Stimulated activated CD4-positive, alpha-beta T cell treated with anti-CD3 and anti-CD28 coated beads, TNF-alpha, amount 100 ng/mL, for 1 hour (primary cell): ENCODE data around the gene SLC2A4.

ENCODE experiments used
- DNase-seq, 3 donors: peaks; one replicate each; pipeline ENCODE4 v3.0.0-alpha.2; 2020; ENCODE audit warnings: low read depth in 3 of 3, low spot score in 1 of 3

SLC2A4 gene

DNA sequence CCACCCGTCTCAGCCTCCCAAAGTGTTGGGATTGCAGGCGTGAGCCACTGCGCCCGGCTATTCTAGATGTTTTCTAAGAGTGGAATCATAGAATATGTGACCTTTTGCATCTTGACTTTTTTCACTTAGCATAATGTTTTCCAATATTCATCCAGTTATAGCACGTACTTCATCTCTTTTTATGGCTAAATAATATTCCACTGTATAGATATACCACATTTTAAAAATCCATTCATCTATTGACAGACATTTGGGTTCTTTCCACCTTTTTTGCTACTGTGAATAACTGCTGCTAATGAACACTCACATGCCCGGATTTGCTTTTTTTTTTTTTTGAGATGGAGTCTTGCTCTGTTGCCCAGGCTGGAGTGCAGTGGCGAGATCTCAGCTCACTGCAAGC is 22.7 kb downstream of the SLC2A4 start:
- DNase-seq: no peak

DNA sequence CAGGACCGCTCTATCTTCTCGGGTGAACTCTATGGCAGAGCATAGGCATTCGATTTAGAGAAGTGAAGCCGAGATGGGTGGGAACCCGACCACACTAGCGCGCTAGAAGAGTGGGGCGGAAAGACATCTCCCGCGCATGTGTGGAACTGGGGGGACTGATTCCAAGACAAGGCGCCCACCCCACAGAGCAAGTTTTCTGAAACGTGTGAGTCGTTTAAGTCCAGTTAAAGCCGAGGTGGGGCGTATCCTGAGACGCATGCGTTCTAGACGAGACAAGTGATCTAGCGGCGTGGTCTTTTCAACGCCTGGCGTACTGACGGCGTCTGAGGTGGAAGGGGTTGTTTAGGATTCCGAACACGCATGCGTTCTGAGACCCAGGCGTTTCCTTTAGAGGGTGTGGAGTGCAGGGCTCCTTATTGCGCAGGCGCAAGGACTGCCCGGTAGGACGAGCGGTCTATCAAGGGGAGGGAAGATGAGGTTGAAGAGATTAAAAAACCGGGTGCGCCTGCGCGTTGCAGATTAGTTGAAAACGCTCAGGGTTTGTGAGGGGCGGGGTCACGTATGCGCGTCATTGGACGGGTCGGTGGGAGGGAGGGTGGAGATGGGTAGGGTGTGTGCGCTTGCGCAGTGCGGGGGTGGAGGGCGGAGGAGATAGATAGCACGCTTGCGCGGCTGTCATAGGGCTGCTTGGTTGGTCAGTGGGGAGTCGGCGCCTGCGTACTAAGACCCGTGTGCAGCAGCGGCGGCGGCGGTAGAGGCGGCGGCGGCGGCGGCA is 25.6 kb downstream of the SLC2A4 start, which contains the start of gene EIF5A:
Gene EIF5A, plus strand, starts transcription at position 718 of the 775 bp plus-strand sequence. CDS start 2,008 bp downstream, outside the sequence.
- peak; percentile 100 for DNase-seq

DNA sequence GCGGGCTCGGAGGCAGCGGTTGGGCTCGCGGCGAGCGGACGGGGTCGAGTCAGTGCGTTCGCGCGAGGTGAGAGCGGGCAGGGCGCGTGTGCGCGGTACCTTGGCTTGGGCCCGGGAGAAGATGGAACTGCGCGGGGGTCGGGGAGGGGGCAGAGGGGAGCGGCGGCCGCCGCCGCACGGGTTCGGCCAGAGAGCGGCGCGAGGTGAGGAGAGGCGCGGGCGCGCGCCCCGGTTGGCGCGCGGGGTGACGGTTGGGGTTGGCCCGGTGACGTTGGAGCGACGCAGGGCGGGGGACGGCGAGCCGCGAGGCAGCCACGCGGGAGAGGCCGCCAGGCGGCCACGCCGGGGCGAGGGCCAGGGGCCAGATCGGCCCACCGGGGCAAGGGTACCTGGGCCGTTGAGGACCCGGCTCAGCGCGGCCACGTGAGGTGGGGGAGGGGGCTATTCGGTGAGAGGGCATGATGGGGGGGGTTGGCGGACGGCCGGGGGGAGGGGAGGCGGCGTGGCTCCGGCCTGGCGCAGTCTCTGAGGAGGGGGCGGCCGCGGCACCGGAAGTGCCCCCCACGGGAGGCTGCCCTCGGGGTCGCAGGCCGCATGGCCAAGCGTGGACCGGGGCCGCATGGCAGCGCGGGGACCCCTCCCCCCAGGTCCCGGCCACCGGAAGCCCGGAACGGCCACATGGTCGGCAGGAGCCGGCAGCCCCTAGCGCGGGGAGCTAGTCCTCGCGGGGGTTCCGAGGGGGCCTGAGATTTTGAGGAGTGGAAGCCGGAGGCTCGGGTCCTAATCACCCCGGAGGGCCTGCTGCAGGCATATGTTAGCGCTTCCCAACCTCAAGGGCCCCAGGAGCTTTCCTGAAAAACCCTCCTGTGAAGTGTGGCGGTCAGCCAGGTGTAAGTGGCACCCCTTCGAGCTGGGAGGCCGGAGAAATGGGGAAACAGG is 26.4 kb downstream of the SLC2A4 start:
- DNase-seq: no peak

DNA sequence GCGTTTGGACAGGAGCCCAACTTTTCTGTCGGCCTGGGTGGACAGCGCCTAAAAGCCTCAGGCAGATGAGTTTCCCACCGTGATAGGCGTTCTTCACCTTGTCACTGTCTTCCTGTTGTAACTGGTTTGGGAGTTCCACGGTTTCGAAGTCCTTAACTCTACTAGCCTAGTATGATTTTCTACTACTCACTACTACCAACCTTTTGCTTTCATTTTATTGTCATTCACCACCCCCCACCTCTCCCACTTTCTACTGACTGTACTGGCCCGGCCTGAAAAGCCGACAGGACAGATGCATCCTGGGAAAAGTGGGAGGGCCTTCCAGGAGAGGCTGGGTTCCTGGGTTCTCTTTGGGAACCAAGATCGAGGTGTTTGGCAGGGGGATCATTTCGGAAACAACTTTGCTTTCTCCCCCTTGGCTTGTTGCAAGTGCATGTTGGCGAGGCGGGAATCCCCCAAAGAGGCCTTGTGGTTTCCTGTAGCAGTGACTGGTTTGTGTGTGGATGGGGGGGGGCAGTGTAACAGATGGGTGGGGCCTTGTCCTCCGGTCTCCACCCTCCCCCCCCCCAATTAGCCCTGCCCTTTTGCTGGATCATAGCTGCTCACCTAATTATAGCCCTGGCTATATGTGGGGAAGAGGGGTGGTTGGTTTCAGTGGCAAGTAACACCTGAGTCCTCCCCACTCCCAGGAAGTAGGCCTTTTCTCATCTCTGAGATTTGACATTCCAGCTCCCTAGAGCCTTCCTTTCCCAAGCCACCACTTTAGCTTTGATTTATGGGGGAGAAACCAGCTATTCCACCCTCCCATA is 27.3 kb downstream of the SLC2A4 start:
- DNase-seq: peak; percentile 64 to 77 (median 71)

DNA sequence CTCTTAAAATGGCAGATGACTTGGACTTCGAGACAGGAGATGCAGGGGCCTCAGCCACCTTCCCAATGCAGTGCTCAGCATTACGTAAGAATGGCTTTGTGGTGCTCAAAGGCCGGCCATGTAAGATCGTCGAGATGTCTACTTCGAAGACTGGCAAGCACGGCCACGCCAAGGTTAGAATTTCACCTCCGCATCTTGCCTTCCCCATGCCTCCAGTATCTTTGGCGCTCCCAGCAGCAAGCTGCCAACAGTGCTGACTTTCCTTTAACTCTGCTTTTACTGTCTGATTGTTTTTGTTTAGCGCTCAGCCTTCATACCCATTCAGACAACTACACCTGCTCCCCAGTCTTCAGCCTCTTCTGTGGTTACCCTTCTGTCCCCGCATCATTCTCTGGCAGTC is 28.1 kb downstream of the SLC2A4 start:
- no peak for DNase-seq

DNA sequence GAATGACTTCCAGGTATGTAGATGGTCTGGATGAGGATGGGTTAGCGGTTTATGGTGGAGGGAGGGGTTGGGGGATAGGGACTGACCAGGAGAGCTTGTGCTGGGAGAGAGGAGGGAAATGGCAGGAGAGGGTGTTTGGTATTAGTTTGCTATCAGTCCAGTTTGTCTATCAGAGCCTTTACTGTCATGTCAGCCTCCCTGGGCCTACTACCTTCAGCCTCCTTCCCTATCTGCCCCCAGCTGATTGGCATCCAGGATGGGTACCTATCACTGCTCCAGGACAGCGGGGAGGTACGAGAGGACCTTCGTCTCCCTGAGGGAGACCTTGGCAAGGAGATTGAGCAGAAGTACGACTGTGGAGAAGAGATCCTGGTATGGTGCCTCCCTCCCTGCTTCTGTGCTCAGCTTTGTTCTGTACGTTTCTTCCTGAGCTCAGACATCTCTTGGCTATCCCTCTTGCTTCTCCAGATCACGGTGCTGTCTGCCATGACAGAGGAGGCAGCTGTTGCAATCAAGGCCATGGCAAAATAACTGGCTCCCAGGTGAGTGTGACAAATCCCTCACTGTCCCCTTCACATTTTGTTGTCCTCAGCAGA is 29.7 kb downstream of the SLC2A4 start:
- DNase-seq: no peak

DNA sequence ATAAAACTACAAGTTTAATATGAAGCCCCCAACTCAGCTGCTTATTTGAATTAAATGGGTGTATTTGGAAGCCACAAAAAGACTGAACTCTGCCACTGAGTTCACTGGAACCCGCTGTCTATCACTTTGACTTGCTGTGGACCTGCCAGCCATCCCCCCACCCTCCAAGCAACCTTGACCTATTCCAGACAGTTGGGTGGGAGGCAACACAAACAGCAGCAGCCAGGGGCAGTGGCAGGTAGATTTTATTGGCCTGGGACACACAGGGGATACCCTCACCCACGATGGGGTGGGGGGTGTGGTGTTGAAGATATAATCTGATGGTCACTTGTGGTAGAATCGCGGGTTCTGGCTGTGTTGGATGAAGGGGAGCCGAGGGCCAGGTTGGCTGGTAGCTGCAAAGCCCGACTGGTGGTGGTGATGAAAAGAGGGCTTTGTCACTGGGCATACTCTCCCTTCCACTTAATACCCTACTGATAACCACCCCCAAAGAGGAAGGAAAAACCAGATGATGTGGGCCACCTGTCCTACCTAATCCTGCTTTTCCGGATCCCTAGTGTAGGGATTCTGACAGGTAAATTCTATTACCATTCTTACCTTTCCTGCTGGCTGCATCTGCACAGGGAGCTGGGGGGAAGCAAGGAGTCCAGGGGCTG is 31.0 kb downstream of the SLC2A4 start:
- no peak for DNase-seq

DNA sequence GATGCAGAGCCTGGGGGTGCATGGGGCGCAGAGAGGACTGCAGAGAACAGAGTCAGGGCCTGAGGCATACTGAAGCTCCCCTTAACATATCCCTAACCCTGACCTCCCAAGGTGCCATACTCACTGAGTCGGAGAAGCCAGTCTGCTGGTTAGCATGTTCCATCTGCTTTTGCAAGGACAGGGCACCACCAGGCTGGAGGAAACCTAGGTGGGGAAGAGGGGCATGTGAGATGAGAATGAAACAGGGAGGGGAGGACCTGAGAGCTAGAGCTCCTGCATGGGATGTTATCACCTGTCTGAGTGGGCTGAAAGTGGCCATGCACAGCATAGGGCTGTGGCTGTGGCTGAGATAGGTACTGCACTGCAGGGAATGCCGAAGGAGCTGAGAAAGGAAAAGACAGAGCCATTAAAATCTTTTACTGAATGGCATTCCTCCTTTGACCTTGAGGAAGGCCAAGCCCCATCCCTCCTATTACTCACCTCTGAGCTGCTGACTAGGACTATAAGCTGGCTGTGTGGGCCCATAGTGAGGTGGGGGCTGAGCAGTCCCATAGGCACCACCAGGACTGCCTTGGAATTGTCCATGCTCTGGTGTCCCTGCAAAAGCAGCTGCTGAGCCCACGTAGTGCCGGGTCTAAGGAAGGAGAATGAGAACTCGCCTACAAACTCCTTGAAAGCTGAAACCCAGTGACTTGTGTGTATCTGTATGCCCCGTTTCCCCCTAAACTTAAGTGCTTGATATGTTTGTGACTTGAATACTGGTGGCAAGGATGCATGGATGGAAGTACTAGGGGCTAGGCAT is 31.8 kb downstream of the SLC2A4 start:
- no peak for DNase-seq

DNA sequence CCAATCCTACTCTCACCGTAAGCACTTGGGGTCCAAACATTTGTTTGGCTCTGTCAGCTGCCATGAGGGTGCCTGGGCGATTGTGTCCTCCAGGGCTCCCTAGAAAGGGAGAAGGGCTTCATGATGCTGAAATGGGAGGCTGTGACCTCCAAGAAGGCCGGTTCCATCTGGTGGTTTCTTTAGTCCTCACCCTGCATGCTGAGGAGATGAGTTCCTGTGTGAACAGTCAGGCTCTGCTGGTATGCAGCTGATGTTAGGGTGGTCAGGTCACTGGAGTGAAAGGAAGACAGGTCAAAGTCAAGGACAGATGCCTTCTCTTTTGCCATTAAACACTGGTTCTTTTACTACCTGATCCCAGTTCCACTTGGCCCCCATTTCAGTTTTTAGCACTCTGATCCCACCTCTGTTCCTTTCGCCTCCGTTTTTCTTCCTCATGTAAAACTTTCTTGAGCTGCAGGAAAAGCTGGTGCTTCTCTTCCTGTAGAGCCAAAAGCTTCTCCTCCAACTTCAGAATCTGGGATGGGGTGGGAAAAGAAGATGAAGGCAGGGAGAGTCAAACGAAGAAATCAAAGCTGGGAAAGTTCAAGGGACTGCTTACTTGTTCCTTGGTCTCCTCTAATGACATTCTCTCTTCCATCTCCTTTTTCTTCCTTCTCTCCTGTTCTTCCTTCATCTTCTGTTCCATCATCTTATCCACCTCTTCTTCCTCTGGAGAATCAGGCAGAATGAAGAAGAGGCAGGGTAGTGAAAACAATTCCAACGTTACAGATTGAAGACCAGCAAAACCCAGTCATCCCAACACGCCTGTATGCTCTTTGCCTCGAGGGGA is 32.6 kb downstream of the SLC2A4 start:
- no peak for DNase-seq

DNA sequence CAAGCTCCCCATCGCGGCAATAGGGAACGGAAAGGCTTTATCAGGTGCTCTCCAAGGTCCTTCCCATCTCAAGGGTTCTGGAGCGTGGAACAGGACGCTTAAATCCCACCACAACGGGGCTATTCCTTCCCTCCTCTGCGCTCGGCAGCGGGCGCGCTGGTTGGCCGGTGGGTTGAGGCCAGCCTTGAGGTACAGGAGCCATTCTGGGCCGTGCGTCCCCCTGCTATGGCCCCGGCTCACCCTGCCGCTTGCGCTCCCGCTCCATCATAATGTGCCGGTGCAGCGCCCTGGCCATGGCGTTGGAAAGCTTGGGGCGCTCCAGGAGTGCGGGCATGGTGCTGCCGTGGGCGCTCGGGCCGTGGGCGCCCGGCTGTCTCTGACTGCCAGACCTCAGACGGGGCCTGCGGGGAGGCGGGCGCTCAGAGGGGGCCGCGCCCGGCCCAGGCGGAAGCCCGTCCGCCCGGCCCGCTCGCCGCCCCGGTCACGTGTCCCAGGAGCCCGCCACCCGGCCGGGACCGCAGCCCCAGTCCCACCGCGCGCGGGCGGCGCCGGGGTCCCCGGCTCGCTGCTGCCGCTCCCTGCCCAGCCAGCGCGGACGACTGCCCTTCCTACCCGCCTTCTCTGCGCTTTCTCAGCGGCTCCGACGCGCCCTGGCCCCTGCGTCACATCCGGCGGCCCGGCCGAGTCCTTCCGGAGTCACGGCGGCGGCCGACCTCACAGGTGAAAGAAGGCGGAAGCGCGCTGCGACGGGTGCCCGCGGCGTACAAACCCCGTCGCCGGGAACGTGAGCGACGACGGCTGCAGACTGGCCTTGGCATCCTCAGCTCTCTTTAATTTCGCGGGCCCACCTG is 33.4 kb downstream of the SLC2A4 start, which contains the start of gene GPS2:
Gene GPS2, minus strand, starts transcription at position 642 of the 851 bp plus-strand sequence. Its CDS starts 308 bp downstream, at position 334.
- peak; percentile 68 to 91 (median 80) for DNase-seq

DNA sequence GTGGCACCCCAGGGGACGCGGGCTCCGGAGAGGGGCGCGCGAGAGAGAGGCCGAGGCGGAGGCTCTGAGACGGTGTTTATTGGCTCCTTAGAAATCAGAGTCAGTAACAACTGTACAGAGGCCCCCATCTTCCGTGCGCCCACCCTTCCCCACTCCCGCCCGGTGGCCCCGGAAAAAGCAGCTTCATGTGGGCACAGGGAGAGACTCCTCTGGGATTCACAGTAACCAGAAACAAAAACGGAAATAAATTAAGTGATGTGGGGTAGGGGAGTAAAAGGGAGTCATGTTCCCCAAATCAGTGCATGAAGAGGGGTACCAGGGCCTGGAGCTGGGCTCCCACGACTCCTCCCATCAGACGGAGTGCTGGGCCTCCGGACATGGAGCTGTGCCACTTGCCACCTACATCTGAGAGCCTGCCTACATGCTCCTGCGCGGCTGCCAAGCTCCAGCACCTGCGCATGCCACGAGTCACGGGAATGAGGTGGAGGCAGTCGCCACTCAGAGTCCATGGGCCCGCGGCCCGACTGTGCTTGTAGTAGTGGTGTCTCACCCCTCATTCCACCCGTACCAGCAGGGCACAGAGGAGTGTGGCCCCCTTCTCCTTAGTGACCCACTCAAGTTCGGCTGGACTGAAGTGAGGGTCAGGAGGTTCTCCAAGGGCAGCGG is 34.2 kb downstream of the SLC2A4 start:
- no peak for DNase-seq

DNA sequence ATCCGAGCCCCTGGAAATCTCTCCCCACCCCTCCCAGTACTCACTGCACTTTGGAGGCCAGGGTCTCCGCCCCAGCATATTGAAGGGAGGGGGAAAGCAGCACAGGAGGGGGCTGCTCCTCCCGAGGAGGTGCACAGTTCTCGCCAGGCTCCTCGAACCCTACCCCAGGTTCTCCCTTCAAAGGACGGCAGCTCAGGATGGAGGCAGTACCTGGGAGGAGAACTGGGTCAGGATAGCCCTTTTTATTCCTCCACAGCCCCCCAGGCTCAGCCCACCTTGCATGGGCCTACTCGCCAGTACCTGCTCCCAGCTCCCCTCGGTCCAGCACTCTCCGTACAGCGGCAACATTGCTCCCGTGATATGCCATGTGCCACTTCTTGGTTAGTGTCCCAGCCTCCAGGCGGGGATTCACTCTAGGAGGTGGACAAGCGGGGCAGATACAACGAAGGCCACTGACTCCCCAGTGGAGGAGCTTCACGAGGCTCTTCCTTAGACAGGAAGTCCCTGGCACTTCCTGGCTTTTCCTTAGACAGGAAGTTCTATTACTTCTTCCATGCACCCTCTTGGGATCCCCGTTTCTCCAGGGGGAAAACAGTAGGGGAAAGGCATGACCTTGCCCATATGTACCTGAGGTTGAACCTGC is 35.8 kb downstream of the SLC2A4 start:
- DNase-seq: no peak

DNA sequence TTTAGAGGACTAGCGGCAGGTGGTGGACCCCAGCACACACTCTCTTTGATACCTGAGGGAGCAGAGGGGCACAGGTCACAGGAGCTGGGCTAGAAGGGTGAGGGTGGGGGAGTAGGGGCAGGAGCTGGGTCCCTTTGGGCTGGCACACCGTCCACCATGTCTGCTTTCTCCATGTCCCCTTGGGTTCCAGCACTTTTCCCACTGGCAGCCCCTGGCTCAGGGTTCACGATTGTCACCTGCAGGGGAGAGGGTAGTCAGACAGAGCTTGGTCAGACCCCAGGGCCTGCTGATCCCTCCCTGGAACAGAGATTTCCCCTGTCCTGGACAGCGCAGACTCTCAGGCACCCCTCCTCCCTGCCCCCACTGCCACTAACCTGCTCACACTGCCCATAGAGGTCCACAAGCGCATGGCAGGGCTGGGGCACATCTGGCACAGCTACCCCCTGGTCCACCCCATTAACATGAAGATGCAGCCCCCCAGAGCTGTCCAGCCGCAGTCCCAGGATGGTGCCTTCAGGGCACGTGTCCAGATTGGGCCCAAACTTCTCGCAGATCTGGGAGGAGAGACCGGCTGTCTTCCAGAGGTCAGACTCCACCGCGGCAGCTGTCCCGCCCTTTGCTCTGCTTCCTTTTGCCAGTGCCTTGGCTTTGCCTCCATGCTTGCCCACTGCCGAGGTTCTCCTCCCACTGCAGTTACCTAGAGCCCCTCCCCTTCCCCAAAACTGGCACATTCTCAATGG is 36.8 kb downstream of the SLC2A4 start:
- DNase-seq: no peak

DNA sequence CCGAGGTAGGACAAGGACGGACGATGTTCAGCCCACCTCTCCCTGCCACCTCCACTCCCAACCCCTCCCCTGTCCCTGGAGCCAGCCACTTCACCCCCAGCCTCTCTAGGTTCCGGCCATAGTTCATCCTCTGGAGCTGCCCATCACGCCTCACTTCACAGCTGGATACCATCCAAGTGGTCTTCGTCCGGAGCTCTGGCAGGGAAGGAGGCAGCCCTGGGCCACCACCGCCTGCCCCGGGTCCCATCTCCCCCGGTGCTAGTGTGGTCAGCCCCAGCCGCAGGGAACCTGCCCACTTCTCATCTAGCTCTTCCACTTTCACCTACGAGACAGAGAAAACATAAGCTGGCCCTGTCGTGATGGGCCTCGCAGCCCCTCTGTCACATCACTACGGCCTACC is 39.9 kb downstream of the SLC2A4 start:
- no peak for DNase-seq

DNA sequence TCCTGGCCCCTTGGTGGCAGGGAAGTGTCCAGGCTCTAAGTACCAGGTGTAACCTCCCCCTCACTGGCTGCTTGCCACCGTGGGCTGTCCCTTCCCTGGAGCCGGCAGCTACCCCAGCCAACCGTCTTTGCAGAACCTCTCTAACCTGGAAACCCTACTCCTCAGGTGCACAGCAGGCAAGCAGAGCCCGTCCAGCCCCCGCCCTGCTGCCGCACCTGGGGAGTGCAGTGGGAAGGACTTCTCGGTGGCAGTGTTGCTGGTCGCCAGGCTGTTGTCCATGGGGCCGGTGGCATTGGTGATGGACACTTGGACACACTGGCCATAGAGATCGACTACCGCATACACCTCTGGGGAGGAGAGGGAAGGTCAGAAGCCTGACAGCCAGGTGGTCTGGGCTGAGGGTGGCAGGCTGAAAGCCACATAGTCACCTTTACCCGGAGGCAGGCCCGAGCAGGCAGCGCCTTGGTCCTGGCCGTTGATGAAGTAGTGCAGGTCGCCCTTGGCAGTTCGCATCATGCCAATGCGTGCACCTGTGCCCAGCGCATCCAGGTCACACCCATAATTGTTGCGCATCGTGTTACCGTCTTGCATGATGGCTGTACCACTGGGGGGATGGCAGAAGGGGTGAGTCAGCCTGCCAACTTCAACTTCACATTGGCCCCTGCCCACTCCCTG is 41.1 kb downstream of the SLC2A4 start:
- DNase-seq: no peak
